Neural crest cell (in vitro differentiated cells): ENCODE results near the gene DIRAS1. TPM values are rescaled to one million over a fixed set of nuclear protein-coding genes. Genes with fewer than 3 reads are reported as not detected.

Experiments
- DNase-seq: peaks from one replicate; pipeline ENCODE4 v3.0.0; 2021; ENCODE audit warnings: low read depth, mixed read lengths, low spot score
- H3K27ac Mint-ChIP-seq: one replicate; pipeline ENCODE4 v1.8.0; 2021; ENCODE audit warnings: mild to moderate bottlenecking, mixed read lengths; ENCODE audit not compliant: unreplicated experiment
- H3K27me3 Mint-ChIP-seq: 2 replicates; pipeline ENCODE4 v1.8.0; 2021; ENCODE audit warnings: low read depth, mild to moderate bottlenecking, mixed read lengths
- H3K36me3 Mint-ChIP-seq: 2 replicates; pipeline ENCODE4 v1.8.0; 2021; ENCODE audit warnings: low read depth, mild to moderate bottlenecking, mixed read lengths
- H3K4me1 Mint-ChIP-seq: 2 replicates; pipeline ENCODE4 v1.8.0; 2021; ENCODE audit warnings: mixed read lengths
- H3K4me3 Mint-ChIP-seq: one replicate; pipeline ENCODE4 v1.8.0; 2021; ENCODE audit warnings: mild to moderate bottlenecking, mixed read lengths
- H3K9me3 Mint-ChIP-seq: 2 replicates; pipeline ENCODE4 v1.8.0; 2021; ENCODE audit warnings: mixed read lengths
- CTCF ChIP-seq: fragments of 200-600 bp; sonication (generic); conservative IDR thresholded peaks from 2 replicates; pipeline ENCODE4 v1.5.0; 2021; ENCODE audit warnings: antibody characterized with exemption, mild to moderate bottlenecking
- total RNA-seq: library from RNA; stranded (reverse); gene quantifications from 2 replicates; pipeline ENCODE4 v1.2.1, GENCODE V29; 2021

DIRAS1 gene
- total RNA-seq, 1 donor from 2014 or later: 19.9 TPM

- H3K4me1 Mint-ChIP-seq: peaks cover 11% of the 10 kb centered on the region
- no peak overlapping the region for H3K27ac Mint-ChIP-seq
- no peak overlapping the region for H3K4me3 Mint-ChIP-seq
- H3K36me3 Mint-ChIP-seq: no peaks in the 10 kb centered on the region
- no peak for DNase-seq
- peaks cover 43% of the 10 kb centered on the region for H3K27me3 Mint-ChIP-seq
- H3K9me3 Mint-ChIP-seq: no peaks in the 10 kb centered on the region
- no peak for TF ChIP-seq CTCF
Observed at GRCh38 chr19:2723747-2724146, 2.6 kb upstream of the DIRAS1 start.

GRCh38 chr19:2723345-2723715, 2.2 kb upstream of the DIRAS1 start:
- peaks cover 43% of the 10 kb centered on the region for H3K27me3 Mint-ChIP-seq
- H3K9me3 Mint-ChIP-seq: no peaks in the 10 kb centered on the region
- H3K27ac Mint-ChIP-seq: no peak overlapping the region
- no peaks in the 10 kb centered on the region for H3K36me3 Mint-ChIP-seq
- DNase-seq: no peak
- TF ChIP-seq CTCF: no peak
- H3K4me3 Mint-ChIP-seq: no peak overlapping the region
- peaks cover 11% of the 10 kb centered on the region for H3K4me1 Mint-ChIP-seq

GRCh38 chr19:2722541-2723344, 1.6 kb upstream of the DIRAS1 start:
- peaks cover 41% of the 10 kb centered on the region for H3K27me3 Mint-ChIP-seq
- H3K36me3 Mint-ChIP-seq: no peaks in the 10 kb centered on the region
- no peak for DNase-seq
- H3K4me3 Mint-ChIP-seq: peak overlapping the region; percentile 34
- H3K9me3 Mint-ChIP-seq: no peaks in the 10 kb centered on the region
- no peak for TF ChIP-seq CTCF
- H3K27ac Mint-ChIP-seq: no peak overlapping the region
- H3K4me1 Mint-ChIP-seq: peaks cover 11% of the 10 kb centered on the region

- Mint-ChIP-seq H3K27me3 (peaks cover 32% of the 10 kb centered on the region), H3K36me3 (no peaks in the 10 kb centered on the region), H3K4me1 (peaks cover 11% of the 10 kb centered on the region), H3K9me3 (no peaks in the 10 kb centered on the region), H3K4me3 (peak overlapping the region; percentile 86), H3K27ac (no peak overlapping the region)
- TF ChIP-seq CTCF: no peak
- no peak for DNase-seq
Observed at GRCh38 chr19:2721570-2722540, 683 bp upstream of the DIRAS1 start.

- no peak overlapping the region for H3K27ac Mint-ChIP-seq
- H3K36me3 Mint-ChIP-seq: peaks cover 8% of the 10 kb centered on the region
- H3K27me3 Mint-ChIP-seq: peaks cover 24% of the 10 kb centered on the region
- TF ChIP-seq CTCF: no peak
- peaks cover 8% of the 10 kb centered on the region for H3K9me3 Mint-ChIP-seq
- H3K4me1 Mint-ChIP-seq: peaks cover 11% of the 10 kb centered on the region
- H3K4me3 Mint-ChIP-seq: peak overlapping the region; percentile 85
- peak; percentile 18 for DNase-seq
Observed at GRCh38 chr19:2719920-2720776, 1.0 kb downstream of the DIRAS1 start.
